Measurements from ENCODE around the gene PRICKLE2.

Gene PRICKLE2

DNA sequence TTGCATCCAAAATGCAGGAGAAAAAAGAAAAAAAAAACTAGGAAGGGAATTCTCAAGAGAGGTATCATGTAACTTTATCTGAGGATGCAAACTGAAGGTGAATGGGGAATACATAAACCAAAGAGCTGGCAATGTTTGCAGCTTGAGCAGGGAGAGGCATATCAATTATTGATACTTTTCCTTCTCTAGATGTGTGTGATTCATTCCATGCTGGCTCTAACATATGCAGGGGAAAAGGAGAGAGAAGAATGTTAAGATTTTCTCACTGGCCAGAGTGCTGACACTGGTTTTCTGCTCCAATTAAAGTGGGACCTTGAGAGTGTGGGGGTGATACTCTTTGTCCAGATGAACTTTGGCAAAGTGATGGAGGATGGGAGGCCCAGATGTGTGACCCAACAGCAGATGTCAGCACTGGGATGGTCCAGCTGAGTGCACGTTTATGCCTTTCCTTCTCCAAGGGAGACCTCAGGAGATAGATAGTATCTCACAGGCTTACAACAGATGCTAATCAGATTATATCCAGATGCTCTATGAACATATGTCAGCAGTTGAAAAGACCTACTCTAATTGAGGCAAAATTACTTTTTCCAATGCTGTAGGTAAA lies 152.0 kb downstream of the PRICKLE2 start:
- no peak for DNase-seq (ENCODE audit: low read depth in 2 of 2)

DNA sequence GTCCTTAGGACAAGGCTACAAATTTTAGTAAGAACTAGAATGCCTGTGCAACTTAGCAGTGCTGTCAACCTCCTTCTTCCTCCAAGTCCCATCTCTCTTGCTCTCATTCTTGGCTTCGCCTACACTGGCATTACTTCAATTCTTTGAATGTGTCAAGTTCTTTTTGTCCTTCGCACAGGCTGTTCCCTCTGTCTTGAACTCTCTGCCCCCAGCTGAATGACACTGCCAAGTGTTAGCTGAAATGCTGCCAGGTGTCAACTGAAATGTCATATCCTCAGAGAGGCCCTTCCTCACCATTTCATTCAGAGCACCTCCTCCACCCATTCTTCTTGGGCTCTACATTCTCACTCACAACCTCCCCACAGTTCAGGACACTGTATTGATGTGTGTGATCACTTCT lies 153.1 kb downstream of the PRICKLE2 start:
- no peak for DNase-seq (ENCODE audit: low read depth in 2 of 2)

DNA sequence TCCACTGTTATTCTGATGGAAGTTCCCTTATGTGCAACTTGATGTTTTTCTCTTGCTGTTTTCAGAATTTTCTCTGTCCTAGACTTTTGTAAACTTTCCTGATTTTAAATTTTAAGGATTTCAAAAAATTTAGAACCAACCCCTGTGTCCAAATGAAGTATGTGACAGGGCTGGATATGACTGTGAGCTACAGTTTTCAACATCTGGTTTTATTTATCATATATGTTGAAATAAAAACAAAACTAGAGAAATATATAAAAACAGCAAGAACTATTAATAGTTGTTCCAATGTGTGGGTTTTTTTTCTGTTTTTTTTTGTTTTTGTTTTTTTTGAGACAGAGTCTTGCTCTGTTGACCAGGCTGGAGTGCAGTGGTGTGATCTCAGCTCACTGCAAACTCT lies 154.6 kb downstream of the PRICKLE2 start:
- DNase-seq (ENCODE audit: low read depth in 2 of 2) = no peak

DNA sequence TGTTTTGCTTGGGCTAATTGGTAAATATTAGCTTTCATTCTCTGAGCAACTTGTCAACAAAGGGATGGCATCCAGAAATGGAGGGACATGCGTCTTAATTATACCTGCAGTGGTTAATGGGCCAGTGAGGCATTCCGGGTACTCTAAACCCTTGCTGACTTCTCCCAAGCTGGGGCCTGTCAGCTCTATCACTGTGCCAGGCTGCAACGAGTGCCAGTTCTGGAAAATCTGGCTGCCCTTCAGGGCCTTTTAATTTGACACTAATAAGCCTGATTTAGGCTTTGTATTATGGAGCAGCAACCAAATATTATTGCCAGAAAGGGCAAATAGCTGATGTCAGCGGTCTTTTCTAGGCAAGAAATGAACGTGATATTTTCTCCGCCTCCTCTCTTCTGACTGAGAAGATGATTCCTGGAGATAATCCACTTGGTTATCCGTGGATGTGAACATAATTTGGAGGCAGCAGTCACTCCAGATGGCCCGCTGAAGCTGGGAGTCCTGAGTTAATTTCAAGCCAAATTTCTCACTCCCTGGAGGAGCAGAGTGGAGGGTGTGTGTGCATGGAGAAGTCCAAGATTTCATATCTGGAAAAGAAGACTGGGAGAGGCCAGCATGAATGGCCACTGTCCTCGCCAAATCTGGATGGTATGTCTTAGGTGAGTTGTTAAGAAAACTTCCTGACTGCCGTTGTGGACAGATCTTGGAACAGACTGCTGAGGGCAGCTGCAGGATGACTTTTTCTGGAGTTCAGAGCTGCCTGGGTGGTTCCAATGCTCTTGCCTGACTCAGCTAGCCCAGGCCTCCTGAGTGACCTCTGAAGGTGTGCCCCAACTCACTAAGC lies 157.5 kb downstream of the PRICKLE2 start:
- DNase-seq (ENCODE audit: low read depth in 2 of 2) = no peak

DNA sequence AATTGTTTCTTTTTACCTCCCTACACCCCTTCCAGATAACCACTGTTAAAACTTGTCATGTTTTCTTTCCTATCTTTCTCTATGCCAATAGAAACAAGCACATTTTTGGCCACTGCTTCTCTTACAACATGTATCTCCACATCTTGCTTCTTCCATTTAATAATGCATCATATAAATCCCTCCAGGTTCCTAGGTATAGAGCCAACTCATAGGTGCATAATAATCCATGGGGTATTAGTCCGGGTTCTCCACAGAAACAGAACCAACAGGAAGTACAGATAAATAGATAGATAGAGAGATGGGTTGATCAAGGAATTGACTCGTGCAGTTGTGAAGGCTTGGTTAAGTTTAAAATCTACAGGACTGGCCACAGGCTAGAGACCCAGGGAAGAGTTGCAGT lies 160.5 kb downstream of the PRICKLE2 start:
- no peak for DNase-seq (ENCODE audit: low read depth in 2 of 2)

DNA sequence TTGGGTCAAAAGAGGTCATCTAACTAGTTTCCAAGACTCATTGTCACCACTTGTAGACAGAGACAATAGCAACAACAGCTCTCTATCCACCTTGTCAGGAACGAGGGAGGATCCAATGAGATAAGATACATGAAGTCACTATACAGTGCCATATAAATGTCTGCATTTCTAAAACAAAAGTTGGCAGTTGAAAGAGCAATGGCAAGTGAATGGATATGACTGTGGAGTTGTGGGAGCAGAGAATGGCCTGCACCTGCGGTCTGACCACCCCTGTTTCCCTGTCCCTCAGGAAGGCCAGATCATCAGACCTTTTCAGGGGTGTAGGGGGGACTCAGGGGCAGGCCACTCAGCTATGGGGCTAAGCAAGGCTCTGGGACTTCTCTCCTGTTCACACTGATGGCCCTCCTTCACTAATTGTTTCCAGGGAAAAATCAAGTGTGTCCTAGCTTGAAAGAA lies 161.3 kb downstream of the PRICKLE2 start:
- no peak for DNase-seq (ENCODE audit: low read depth in 2 of 2)

DNA sequence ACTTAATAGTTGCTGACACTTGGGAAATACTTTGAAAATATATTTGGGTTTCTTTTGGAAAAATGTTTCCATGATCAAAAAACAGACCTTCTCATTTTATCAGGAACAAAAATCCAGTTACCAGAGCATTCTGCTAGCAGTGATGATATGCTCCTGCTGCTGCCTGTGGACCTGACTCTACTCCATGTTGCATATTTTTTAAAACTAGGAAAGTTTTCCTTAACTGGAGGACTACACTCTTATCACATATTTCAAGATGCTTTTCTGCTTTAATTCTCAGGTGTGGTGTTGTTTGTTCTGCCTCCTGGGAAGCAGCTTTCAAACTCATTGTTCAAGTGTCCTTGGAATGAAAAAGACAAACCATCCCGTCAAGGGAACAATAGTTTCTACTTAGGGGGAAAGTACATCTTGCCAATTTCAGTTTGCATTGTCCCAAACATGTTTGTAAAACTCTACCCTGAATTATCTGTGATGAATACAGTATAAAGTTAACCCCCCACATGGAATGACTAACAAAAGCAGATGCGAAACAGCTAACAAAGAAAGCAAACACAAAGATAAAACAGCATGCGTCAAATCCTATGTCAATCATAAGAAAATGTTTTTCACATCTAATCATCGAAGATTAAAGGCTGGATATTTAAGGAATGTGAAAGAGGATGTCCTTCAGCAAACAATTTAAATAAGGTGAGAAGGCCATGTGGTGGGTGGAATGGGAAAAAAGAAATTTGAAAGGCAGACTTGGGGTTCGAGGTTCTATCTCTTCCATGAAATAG lies 161.9 kb downstream of the PRICKLE2 start:
- DNase-seq (ENCODE audit: low read depth in 2 of 2) = no peak

DNA sequence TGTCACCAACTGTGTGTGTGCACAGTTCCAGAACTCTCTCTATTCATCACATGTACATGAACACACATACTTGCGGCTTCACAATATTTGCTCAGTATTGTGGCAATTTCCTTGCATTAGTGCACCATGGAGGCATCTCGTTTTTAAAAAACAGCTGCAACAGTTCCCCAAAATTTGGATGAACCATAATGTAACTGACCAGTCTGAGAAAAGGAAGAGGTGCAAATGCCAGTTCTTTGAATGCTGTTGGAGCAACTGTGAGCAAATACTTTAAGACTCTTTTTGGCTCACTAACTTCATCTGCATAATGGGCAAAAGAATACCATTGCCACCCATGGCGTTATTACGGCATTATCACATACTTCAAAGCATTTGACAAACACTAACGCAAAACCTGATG lies 163.6 kb downstream of the PRICKLE2 start:
- no peak for DNase-seq (ENCODE audit: low read depth in 2 of 2)

DNA sequence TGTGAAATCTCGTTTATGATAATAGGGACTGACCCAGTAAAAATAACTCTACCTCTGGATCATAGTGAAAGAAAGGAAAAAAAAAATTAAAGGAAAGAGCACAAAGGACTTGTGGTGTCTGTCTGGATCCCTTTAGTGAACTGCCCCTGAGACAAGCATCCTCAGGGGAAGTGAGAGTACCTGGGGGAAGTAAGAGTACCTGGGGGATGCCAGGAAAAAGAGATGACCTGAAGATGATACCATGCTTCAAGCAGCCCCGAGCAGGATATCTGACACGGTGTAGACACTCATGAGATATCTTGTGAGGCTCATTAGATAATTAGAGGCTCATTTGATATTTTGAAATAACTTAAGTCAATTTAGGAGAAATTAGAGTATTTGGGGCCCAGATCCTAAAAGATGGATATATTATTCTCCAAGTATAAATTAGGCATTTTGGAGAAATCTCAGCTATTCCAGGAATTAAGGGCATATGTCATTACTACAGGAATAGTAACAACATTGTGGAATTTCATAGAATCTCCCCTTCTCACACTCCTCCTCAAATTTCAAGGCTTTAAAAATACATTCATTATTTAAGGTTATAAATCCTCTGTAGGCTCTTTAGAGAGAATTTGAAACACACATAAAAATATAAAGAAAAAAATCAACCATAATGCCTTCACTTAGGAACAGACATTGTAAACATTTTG lies 165.6 kb downstream of the PRICKLE2 start:
- no peak for DNase-seq (ENCODE audit: low read depth in 2 of 2)

DNA sequence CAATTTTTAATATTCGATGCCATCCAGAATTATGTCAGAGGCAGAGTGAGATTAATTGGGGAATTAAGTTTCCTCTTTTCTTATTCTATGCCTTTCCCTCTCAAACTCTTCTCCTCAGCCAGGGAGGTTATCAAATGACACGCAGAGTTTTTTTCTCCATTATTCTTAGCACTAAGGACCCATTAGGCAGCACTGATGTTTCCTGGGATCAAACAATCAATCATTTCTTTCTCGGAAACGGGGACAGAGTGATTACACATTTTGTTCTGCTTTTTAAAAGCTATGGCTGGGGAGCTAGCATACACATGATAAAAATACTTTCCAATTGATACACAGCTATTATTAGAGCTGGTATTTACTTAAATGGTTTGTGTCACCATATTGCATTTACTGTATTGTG lies 166.7 kb downstream of the PRICKLE2 start:
- DNase-seq (ENCODE audit: low read depth in 2 of 2) = no peak

DNA sequence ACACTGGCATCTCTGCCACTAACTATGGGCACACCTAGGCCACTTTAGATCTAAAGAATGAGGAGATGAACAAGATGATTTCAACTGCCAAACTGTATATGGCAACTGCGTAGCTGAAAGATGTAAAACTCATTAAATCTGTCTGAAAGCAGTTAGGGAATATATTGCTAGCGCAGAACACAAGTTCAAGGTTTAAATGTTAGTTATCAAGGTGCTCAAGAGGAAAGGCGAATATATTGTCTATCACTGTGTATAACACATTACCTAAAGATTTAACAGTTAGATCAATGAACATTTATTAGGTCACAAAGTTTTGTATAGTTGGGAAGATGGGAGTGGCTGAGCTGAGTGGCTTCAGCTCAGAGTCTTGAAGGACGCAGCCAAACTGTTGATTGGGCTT lies 168.0 kb downstream of the PRICKLE2 start:
- no peak for DNase-seq (ENCODE audit: low read depth in 2 of 2)

DNA sequence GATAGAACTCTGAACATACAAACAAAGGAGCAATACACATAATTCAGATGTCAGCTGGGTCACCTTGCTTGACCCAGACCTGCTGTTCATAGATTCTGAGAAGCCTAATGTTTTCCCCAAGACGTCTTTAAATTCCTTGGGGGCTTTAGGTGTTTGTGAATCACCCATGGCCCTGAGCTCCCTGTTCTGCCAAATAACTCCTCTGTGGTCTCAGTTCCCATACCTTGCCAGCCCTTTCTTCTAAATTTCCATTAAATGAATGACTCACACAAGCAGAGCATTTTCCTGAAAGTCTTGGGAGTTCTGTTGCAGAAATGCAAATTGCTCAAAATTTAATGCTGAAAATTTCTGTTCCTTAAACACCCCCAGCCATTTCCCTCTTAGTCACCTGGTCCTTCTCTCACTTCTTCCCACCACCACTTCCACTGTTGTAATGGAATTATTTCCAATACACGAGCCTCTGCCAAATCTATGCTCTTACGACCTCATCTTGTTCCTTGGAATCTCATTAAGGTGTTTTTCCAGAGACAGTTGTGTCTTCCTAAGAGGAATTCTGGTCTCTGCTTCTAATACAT lies 168.6 kb downstream of the PRICKLE2 start:
- no peak for DNase-seq (ENCODE audit: low read depth in 2 of 2)

DNA sequence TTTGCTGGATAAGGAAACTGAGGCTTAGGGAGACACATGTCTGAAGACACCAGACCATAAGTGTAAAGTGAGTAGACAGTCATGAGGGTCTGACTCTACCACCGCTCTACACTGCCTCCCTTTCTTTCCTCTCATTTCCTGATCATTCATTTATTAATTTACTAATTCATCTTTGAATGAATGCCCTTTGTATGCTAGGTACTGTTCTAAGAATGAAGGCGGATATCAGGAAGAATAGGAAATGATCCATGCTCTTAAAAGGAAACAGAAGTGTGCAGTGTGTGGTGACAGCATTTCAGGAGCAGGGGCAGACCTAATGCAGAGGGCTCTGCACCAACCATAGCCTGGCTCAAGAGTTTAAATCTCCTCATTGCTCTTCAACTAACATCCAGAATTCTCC lies 170.2 kb downstream of the PRICKLE2 start:
- no peak for DNase-seq (ENCODE audit: low read depth in 2 of 2)

DNA sequence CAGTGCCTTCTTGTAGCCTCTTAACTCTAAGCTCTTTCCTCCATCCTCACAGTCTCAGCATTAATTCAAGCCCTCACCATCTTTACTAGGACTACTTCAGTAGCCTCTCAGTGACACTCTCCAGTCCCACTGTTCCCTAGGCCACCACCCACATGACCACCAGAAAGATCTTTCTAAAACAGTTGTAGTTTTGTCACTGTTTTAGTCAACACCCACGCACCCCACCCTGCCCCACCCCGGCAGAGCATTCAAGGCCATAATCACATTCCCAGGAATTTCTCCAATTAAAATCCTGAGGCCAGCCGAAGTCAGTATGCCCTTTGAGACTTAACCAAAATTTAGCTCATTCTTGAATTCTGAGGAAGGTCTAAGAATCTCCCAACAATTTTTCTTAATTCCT lies 170.8 kb downstream of the PRICKLE2 start:
- no peak for DNase-seq (ENCODE audit: low read depth in 2 of 2)

DNA sequence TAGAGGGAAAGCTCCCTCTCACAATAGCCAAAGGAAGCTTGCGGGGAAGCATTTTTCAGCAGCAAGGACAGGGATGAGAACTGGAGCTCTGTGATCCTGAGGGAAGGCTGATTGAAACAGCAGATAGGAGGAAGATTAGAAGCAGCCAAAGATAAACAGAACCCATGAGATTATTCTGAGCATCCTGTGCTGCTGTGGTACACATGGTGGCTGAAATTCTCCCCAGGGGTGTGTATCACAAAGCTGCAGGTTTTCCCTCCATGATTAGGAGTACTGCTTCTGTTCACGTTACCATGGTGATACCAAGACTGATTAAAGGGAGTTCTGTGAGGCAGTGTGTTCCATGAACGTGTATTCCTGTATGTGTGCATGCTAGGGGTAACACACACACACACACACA lies 171.7 kb downstream of the PRICKLE2 start:
- no peak for DNase-seq (ENCODE audit: low read depth in 2 of 2)

DNA sequence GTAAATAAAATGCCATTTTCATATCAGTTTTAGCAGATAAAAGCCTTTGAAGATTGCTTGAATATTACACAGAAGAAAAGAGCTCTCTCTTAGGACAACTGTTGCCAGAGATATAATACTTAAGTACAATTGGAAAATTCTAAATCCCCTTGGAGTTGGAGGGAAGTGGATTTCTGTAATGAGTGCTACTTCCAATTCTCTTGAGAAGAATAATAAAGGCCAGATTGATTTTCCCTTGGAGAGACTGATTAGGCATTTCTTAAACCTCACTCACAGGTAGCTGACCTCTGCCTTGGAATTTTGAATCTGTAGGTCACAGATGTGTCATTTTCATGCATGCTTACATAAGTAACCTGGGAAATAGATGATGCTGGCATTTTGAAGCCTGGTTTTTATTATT lies 172.1 kb downstream of the PRICKLE2 start:
- DNase-seq (ENCODE audit: low read depth in 2 of 2) = no peak

DNA sequence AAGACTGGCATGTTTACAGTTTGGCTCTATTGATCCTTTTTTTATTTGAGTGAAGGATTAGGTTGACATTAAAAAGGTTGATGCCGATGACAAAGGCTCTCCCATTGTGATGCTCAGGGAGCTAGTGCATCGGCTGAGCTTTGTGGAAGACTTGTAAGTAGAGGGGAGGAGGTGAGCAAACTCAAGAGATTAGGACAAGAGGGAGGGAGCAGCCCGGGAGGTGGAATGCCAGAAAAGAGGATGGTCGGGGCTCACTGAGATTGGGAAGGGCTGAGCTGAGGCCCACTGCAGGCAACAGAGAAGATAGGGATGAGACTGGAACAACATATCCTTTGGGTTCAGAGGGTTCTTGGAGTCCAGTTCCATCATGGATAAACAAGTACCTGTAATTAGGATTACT lies 175.4 kb downstream of the PRICKLE2 start:
- DNase-seq (ENCODE audit: low read depth in 2 of 2) = no peak

DNA sequence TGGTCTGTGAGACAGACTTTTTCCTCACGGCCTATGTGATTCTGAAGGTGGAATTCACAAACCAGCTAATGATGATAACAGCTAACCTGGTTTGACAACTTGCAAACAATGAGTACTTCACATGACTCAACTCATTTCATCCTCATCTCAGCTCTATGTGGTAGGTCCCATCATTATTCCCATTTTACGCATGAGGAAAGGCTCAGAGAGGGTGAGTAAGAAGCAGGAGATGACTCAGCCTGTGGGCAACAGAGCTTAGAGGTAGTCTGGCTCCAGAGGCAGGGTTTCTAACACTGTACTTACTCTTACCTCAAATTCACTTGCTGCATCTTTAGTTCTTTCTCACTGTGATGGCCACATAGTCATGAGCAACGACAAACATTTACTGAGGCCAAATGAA lies 176.1 kb downstream of the PRICKLE2 start:
- no peak for DNase-seq (ENCODE audit: low read depth in 2 of 2)

DNA sequence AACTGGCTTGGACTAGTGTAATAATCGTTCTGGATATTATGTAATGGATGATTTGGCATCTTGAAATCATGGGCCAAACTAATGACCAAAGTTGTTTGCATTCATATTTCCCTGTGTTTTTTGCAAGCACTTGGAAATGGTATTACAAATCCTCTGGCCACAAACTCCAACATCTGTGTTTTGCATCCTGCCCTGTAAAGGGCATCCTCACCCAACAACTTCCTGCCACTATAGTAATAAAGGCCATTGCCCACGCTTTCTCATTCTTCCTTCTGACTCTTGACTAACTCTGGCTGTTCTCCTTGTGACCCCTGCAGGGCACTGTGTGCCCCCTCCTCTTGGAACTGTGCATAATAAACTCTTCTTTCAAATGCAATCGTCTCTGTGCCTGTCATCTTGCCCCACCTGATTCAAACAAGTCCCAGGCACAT lies 176.6 kb downstream of the PRICKLE2 start:
- DNase-seq (ENCODE audit: low read depth in 2 of 2) = no peak

DNA sequence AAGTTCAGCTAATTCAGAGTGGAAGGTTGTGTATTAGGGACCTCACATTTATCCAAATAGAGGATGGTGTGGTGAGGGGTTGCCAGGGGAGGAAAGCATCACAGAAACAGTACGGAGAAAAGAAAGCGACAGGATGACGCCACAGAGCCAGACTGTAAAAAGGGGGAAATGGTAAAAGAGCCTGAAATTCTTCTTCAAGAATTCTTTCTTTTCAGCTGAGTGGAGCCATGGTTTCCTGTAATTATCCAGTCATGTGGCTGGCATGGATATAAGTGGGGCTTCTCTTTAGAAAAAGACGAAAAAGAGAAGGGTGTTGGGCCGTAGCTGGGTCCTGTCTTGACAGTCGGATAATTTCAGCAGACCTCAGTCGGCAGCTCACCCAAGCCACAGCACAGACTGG lies 177.5 kb downstream of the PRICKLE2 start:
- no peak for DNase-seq (ENCODE audit: low read depth in 2 of 2)

DNA sequence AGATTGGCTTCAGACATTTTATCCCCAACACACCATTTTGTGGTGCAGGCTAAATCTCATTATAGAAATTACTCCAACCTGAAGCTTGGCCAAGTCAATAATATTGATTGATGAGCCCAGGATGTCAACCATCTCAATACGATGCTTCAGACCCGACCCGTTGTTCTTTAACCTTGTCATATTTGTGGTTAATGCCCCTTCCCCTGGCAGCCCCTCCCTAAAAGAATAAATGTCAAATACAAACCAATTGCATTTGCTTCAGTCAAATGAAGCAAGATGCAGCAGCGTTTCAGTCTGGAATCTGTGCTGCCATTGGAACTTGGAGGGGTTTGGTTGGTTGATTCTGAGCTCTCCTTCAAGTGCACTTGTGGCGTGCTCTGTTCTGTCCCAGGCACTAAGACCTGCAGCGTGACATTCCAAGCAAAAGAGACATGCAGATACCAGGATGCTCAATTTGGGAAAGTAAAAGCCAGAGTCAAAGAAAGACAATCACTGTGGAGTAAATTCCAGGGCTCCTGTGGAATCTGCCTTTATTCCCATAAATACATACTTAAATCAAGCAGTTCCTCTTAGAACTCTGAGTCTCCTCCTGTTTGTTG lies 178.2 kb downstream of the PRICKLE2 start:
- no peak for DNase-seq (ENCODE audit: low read depth in 2 of 2)
